ENCODE measurements around the gene HSD17B1.

DNA sequence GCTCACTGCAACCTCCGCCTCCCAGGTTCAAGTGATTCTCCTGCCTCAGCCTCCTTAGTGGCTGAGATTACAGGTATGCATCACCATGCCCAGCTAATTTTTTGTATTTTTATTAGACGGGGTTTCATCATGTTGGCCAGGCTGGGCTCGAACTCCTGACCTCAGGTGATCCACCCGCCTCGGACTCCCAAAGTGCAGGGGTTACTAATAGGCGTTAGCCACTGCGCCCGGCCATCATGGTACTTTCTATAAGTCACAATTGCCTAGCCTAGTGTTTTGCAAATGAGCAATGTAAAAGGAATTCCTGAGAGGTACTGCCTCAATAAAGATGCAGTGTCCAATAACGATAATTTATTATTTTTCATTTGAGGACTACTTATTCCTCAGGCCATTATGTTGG, 38.7 kb downstream of the HSD17B1 start:
- TF ChIP-seq, protein P1, sequence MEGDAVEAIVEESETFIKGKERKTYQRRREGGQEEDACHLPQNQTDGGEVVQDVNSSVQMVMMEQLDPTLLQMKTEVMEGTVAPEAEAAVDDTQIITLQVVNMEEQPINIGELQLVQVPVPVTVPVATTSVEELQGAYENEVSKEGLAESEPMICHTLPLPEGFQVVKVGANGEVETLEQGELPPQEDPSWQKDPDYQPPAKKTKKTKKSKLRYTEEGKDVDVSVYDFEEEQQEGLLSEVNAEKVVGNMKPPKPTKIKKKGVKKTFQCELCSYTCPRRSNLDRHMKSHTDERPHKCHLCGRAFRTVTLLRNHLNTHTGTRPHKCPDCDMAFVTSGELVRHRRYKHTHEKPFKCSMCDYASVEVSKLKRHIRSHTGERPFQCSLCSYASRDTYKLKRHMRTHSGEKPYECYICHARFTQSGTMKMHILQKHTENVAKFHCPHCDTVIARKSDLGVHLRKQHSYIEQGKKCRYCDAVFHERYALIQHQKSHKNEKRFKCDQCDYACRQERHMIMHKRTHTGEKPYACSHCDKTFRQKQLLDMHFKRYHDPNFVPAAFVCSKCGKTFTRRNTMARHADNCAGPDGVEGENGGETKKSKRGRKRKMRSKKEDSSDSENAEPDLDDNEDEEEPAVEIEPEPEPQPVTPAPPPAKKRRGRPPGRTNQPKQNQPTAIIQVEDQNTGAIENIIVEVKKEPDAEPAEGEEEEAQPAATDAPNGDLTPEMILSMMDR (conservative IDR thresholded peaks at IDR 0.05; ENCODE audit: low read depth, low read length), result no peak
- TF ChIP-seq EZH2 (IDR thresholded peaks at IDR 0.05; ENCODE audit: borderline replicate concordance, low read depth, low read length, poor library complexity, severe bottlenecking), result no peak
